ENCODE results near the gene GSKIP.

Gene GSKIP

GRCh38 chr14:96376093-96376492 lies 12.8 kb downstream of the GSKIP start:
- no peak for DNase-seq (ENCODE audit: low read depth, low spot score)

- DNase-seq (ENCODE audit: low read depth, low spot score), result no peak
Observed at GRCh38 chr14:96380735-96381134, 17.4 kb downstream of the GSKIP start.

DNA sequence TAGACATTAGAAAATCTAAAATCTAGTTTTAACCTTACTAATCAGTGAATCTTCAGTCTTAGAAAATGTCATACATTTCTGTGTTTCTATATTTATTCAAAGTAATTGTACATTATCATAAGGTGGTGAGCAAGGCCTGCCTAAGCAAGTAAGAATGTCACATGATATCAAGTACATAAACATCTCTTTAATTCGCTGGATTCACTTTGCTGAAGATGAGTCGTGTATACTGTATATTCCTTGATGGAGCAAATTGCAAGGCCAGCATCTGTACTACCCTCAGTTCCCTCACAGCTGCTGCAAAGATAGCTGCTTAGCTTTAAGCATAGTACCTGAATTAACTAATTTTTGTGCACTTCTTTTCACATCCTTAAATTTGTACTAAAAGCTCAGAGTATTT lies 20.1 kb downstream of the GSKIP start:
- no peak for DNase-seq (ENCODE audit: low read depth, low spot score)

DNA sequence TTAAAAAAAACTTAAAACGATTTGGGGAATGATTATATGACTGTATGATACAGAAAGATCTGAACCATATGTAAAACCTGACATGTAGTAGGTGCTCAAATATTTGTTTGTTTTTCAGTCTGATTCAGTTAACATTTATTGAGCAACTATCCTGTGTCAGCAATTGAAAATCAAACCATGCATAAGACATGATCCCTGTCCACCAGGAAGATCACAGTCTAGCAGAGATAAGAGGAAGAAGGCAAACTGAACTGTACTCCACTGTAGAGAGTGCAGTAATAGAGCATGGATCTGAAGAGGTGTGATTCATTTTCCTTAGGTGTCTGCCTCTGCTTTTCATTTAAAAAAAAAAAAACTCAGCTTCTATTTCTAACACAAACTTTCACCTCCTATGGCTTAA lies 20.7 kb downstream of the GSKIP start:
- no peak for DNase-seq (ENCODE audit: low read depth, low spot score)

DNA sequence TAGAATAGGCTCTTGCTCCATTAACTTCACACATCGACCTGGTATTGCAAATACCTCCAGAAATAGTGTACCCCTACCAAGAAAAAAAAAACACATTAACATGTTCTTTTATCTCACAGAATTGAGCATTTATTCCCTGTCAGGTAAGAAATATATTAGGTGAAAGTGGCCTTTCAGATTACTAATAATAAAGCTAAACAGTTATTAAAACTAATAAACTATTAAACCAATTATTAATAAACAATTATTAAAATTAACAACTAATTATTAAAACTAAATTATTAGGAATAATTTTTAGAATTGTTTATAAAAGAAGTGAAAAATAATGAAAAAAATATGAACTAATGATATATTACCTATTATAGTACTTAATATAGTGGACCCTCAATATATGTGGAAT lies 21.4 kb downstream of the GSKIP start:
- DNase-seq (ENCODE audit: low read depth, low spot score), result no peak

- no peak for DNase-seq (ENCODE audit: low read depth, low spot score)
Observed at GRCh38 chr14:96385385-96385784, 22.1 kb downstream of the GSKIP start.

DNA sequence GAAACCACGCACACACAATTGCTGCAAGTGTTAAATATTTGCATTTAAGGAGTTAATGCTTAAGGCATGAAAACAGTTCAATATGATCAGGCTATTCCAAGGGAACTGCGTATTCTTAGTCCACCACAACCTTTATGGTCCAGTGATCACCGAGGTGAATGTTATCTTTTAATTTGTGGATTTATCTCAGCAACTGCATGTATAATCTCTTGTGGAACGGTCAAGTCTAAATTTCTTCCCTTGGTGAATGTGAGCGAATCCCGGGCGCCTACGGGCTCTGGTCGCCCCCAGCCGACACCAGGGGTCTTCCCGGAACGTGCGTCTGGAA lies 27.6 kb downstream of the GSKIP start:
- DNase-seq (ENCODE audit: low read depth, low spot score), result no peak

DNA sequence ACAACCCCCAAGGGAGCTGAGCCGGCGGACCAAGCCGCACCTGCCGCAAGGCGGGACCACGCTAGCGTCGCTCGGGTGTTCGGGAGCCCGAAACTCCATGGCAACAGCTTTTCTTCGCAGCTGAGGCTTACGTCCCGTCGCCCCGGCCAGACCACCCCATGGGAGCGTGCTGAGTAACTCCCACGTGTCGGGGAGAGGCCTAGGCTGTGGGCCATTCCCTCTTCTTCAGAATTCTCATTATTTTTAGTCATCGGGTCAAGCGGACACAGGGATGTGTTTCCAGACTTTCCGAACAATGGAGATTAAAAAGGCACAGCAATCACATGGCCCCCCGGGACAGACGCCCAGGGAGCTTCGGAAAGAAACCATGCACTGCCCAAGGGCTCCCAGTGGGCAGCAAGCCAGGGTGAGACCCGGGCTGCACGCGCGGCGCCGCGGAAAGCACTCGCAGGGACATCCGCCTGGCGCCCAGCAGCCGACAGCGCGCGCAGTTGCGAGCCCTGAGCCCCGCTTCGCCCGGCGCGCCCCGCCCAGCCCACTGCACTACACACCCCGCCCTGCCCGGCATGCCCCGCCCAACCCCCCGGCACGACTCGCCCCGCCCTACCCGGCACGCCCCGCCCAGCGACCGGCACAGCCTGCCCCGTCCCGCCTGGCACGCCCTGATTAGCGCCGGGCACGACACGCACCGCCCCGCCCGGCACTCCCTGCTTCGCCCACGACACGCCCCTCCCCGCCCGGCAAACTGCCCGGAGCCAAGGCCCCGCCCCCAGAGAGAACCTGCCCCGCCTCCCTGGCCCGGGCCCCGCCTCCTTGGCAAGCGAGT lies 28.2 kb downstream of the GSKIP start:
- DNase-seq (ENCODE audit: low read depth, low spot score), result peak; percentile 83

GRCh38 chr14:96393071-96393691 lies 29.9 kb downstream of the GSKIP start:
- no peak for DNase-seq (ENCODE audit: low read depth, low spot score)

DNA sequence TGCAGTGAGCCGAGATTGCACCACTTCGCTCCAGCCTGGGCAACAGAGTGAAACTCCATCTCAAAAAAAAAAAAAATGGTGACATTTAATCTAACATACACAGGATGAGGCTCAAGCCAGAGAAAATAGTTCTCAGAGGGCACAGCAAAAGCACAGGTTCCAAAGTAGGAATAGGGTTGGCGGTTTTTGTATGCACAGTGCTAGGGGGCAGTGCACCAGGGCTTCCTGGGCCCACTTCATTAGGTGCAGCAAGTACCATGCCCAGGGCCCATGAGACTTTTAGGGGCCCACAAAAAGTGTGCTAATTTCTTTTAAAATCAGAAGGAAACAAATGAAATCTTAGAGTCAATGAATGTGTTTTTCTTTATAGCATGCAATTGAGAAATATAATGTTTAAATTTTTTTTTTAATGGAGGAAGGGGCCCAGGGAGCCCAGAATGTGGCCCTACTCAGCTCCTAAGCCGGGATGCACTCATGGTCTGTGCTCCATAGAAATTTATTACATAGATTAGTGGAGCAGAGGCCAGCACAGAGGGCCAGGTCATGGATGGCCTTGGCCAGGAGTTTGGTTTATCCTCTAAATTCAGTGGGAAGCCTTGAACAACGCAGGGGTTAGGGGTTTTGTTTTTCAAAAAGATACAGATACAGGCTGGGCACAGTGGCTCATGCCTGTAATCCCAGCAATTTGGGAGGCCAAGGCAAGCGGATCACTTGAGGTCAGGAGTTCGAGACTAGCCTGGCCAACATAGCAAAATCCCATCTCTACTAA lies 30.9 kb downstream of the GSKIP start:
- no peak for DNase-seq (ENCODE audit: low read depth, low spot score)

- no peak for DNase-seq (ENCODE audit: low read depth, low spot score)
Observed at GRCh38 chr14:96398432-96398831, 35.1 kb downstream of the GSKIP start.

GRCh38 chr14:96398921-96399320 lies 35.6 kb downstream of the GSKIP start:
- DNase-seq (ENCODE audit: low read depth, low spot score), result no peak

- DNase-seq (ENCODE audit: low read depth, low spot score), result no peak
Observed at GRCh38 chr14:96399405-96399804, 36.1 kb downstream of the GSKIP start.

GRCh38 chr14:96400495-96400894 lies 37.2 kb downstream of the GSKIP start:
- no peak for DNase-seq (ENCODE audit: low read depth, low spot score)

DNA sequence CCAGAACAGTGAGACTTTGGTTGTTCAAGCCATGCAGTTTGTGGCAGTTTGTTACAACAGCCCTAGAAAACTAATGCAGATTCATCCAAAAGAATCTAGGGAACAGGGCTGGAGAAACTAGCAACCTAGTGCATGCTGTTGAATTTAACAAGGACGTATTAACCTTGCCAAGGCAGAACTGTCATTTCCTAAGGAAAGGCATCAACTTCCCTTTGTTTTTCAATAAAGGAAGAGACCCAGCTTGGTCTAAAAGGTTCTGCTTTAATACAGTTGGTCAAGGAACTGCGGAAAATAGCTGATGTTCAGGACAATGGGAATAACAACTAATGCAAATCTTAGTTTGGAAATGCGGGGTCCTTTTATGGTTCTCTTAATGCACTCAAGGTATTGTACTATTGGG lies 40.1 kb downstream of the GSKIP start:
- no peak for DNase-seq (ENCODE audit: low read depth, low spot score)

- DNase-seq (ENCODE audit: low read depth, low spot score), result no peak
Observed at GRCh38 chr14:96405677-96406076, 42.4 kb downstream of the GSKIP start.

DNA sequence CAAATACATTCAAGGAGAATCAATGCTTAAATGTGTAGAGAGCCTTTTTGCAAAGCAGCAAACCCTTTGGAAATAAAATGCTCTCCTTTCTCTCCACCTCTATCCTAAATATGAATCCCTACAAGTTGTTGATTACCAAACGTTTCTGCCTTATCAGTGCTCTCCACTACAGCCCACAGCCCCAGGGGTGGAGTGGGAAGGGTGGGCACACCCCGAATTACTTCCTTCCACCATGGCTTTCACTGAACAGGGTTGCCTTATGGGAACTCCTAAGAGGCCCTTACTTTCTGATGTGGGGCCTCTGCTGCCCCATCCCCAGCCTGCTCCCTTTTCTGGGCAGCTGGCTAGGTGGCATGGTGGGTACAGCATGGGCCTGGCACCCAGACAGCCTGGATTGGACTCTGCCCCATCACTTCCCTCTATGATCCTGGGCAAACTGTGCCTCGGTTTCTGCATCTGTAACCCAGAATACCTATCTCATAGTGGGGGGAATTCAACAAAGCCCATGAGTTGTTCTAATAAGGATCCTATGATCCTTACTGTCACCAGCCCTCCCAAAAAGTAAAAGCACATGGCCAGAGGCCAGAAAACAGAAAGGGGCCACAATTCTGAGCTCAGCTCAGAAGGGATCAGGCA lies 44.7 kb downstream of the GSKIP start:
- DNase-seq (ENCODE audit: low read depth, low spot score), result no peak

DNA sequence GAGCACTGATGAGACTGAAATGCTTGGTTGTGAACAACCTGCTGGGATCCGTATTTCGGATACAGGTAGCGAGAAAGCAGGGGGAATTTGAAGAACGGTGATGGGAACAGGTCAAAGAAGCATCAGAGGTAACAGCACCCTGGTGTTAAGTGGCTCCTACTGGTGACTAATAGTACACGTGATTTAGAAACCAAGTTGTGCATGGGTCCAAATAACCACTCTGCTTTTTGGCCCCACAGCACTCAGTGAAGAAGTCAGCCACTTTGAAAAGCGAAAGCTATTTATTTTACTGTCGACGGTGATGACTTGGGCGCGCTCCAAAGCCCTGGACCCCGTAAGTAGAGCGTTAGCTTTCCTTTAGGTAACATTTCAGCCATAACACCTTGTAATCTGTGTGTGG lies 45.3 kb downstream of the GSKIP start:
- DNase-seq (ENCODE audit: low read depth, low spot score), result no peak

DNA sequence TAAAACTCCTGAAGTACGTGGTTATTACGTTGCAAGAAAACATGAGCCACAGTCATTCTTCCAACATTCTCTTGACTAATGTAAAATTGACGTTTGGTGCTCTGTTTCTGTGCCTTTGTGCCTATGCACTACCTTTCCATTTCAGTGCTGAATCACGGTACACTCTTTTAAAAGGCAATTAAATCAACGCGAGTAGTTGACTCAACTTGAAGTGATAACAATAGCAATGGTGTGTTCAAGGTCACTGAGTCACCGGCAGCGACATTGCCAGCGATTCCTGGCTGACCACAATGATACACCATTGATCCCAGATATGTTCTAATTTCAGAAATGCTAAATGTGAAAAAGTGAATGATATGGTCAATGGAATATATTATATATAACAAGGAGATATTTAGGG lies 46.4 kb downstream of the GSKIP start:
- no peak for DNase-seq (ENCODE audit: low read depth, low spot score)

- no peak for DNase-seq (ENCODE audit: low read depth, low spot score)
Observed at GRCh38 chr14:96410119-96410518, 46.8 kb downstream of the GSKIP start.

DNA sequence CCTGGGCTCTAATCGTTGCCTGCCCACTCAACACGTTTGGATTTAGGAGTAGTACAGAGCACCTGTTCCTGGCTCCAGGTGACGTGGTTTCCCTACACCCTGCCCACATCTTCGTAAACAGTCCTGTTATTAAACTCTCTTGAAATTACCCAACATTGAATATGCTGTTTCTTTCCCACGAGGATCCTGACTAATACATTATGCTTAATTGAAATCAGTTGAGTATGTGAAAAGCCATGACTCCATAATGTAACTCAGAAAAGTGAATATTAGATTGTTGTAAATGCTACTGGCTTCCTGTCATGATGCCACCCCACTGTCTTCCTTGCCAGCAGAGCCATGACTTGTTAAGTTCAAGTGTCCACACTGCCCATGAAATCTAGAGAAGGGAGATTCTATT lies 50.2 kb downstream of the GSKIP start:
- no peak for DNase-seq (ENCODE audit: low read depth, low spot score)

DNA sequence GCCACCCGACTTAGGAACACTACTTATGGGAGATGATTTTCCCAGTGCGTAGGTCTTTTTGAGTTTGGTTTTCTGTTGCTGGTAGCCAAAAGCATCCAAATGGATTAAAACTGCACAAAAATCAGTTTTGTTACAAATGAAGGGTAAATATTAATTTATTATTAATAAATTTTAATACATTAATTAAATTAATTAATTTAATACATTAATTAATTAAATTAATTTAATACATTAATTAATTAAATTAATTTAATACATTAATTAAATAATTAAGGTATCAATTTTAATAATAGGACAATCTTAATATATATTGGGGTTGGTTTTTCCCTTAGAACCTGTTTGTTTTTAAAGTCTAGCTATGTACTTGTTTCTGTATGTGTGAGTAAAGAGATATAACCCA lies 52.2 kb downstream of the GSKIP start:
- no peak for DNase-seq (ENCODE audit: low read depth, low spot score)

Data from ELF-1 (cell line).